Nucleus accumbens (tissue), 56 donors: Measurements from ENCODE around the gene ZNF653.
A peak's percentile ranks its signal among the peaks of the same experiment; 100 is the strongest.
"Not testable (repeated sequence)": the region's sequence is repeated elsewhere in the genome, so short reads cannot be mapped to it uniquely, and the experiment has no call there.

ENCODE experiments used
- DNase-seq, 56 donors: peaks; one replicate each; lab custom pipeline; 2025; lab: John Stamatoyannopoulos, UW

ZNF653 gene

GRCh38 chr19:11444059-11444458 lies 61.6 kb downstream of the ZNF653 start:
- no peak for DNase-seq

- DNase-seq = no peak
Observed at GRCh38 chr19:11437955-11438354, 67.7 kb downstream of the ZNF653 start.

GRCh38 chr19:11435833-11436313 lies 69.8 kb downstream of the ZNF653 start:
- DNase-seq = no peak

GRCh38 chr19:11435057-11435832 lies 70.4 kb downstream of the ZNF653 start, which contains the start of the genes ODAD3 and PRKCSH:
TSS of gene ODAD3 (minus strand) at chr19:11435121. CDS start at chr19:11435016, 105 bp downstream.
TSS of gene PRKCSH (plus strand) at chr19:11435635. CDS start at chr19:11436118, 483 bp downstream.
- peak; percentile 89 to 100 (median 100) for DNase-seq

- no peak for DNase-seq
Observed at GRCh38 chr19:11434703-11435056, 71.0 kb downstream of the ZNF653 start.

GRCh38 chr19:11433526-11433925 lies 72.1 kb downstream of the ZNF653 start:
- DNase-seq = not testable (repeated sequence)
